Measurements from ENCODE around the gene SHROOM3.

DNA sequence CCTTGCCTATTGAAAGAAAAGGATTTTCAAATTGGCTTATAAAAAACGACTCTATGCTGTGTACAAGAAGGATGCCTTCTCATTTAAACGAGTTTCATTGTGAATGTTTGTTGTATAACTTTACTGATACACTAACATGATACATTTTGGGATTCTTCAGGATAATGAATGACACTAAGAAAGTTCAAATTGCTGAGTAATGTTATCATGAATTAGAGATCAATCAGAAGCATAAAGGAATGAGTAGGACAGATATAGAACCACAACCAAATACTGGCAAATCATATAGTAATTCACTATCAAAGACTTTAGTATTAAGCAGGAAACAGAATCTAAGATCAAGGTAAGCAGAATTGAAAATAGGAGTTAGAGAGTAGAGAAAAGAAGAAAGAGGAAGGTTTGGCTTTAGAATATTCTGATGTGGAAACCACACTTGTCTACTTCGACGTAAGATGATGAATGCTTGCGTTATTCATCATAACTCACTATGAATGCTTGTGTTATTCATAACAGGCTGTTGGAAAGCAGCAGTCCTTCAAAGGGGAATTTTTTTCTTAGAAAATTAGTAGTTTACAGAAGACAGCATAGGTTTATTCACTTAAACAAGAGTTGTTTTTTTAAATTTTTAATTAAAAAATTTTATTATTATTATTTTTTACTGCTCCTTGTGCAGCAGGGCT lies 27.4 kb upstream of the SHROOM3 start:
- no peak for TF ChIP-seq EZH2 (IDR thresholded peaks at IDR 0.05; ENCODE audit: borderline replicate concordance, insufficient read depth, low read depth, low read length, poor library complexity, severe bottlenecking)
- TF ChIP-seq CTCF (IDR thresholded peaks at IDR 0.05) = no peak
